Daoy (cell line): ENCODE measurements around the gene USP35. TPM values are rescaled to one million over a fixed set of nuclear protein-coding genes. Genes with fewer than 3 reads are reported as not detected.

ENCODE experiments used
- total RNA-seq: library from RNA; depleted of rRNA; stranded (reverse); fragments of >200 nt; shearing (Covaris generic); gene quantifications from 2 replicates; pipeline ENCODE4 v1.2.3, GENCODE V29; 2014; rRNA removed

USP35 gene
- total RNA-seq, 1 experiment from 2014 or later: 2.3 TPM

Other genes with a start within 250 kb of the USP35 start
- gene INTS4, start 194.3 kb upstream of the USP35 start, total RNA-seq: 35.9 and 55.1 TPM in 2 replicates
- 8.4 and 9.9 TPM in 2 replicates for gene KCTD14, start 165.6 kb upstream of the USP35 start, total RNA-seq
- not detected in 2 replicates for gene THRSP, start 125.1 kb upstream of the USP35 start, total RNA-seq
- 113 and 180 TPM in 2 replicates for gene NDUFC2, start 109.1 kb upstream of the USP35 start, total RNA-seq
- gene ALG8, start 49.3 kb upstream of the USP35 start, total RNA-seq: 57.9 and 87.4 TPM in 2 replicates
- gene KCTD21, start 293 bp upstream of the USP35 start, total RNA-seq: 4.1 and 9.4 TPM in 2 replicates
- 0.98 and 1.9 TPM in 2 replicates for gene GAB2, start 228.9 kb downstream of the USP35 start, total RNA-seq